Right cardiac atrium (tissue), 5 donors: Measurements from ENCODE around the gene HOXB2. TPM values are rescaled to one million over a fixed set of nuclear protein-coding genes. Genes with fewer than 3 reads are reported as not detected.

Experiments used
- ATAC-seq, 2 donors: fragments of 200-7000 bp; cut with Tn5 transposase; one replicate each; pipeline versions ENCODE4 v1.8.0 to v1.9.1; 2020; ENCODE audit warnings: moderate library complexity in 2 of 2, mild to moderate bottlenecking in 1 of 2
- DNase-seq, 3 donors: peaks; one replicate each; pipeline ENCODE4 v3.0.0-alpha.2; 2020
- H3K27ac ChIP-seq: one replicate; pipeline ENCODE4 v1.5.1; 2013; ENCODE audit warnings: mild to moderate bottlenecking, low read length, control low read depth, moderate library complexity
- H3K27me3 ChIP-seq: one replicate; pipeline ENCODE4 v1.6.1; 2013; ENCODE audit not compliant: control insufficient read depth, insufficient read depth
- H3K4me1 ChIP-seq: one replicate; pipeline ENCODE4 v1.6.1; 2013; ENCODE audit warnings: low read length; ENCODE audit not compliant: control insufficient read depth, insufficient read depth
- H3K4me3 ChIP-seq: one replicate; pipeline ENCODE4 v1.5.1; 2013; ENCODE audit warnings: low read length, control low read depth
- H3K9me3 ChIP-seq: one replicate; pipeline ENCODE4 v1.6.1; 2013; ENCODE audit warnings: low read length; ENCODE audit not compliant: control insufficient read depth
- WGBS: extraction: QIAGEN DNeasy Blood & Tissue Kit; methylation state at CpG from one replicate; pipeline ENCODE4 v1.1.7; 2013; 5-methylcytosine and 5-hydroxymethylcytosine counted together
- intact Hi-C, 4 donors: fragments of 100-400 bp; cut with DNase I; formaldehyde crosslinking; loops; one replicate each; pipeline versions ENCODE4 v1.11.0 to v1.14.0; 2022 to 2023
- polyA plus RNA-seq: library from polyadenylated mRNA; stranded (reverse); fragments of 200-250 nt; gene quantifications from one replicate; pipeline ENCODE4 v1.2.3, GENCODE V29; 2013
- total RNA-seq, 4 donors: library from RNA; stranded (reverse); fragmentation: NEBNext Ultra II Directional; extraction: Animal tissue kit (Norgen Biotek cat#: 25700); gene quantifications; one replicate each; pipeline ENCODE4 v1.2.1, GENCODE V29; 2021
- donor health status: healthy with polysubstance abuse.
- donor health status: DM: no; HTN: yes; CAD: no.
- donor health status: DM: no; HTN: no; CAD: no.
- donor health status: DM: no; HTN: yes; CAD: no; lungs with severe emphysema.
- donor health status: DM: yes; HTN: yes; CAD: no.

The HOXB2 gene
- total and polyA plus RNA-seq, 5 donors = 2.4 to 9.9 (median 5.5) TPM

GRCh38 chr17:48556576-48557401, 11.9 kb upstream of the HOXB2 start:
- Histone ChIP-seq H3K27ac (no peak overlapping the region), H3K27me3 (no peaks in the 10 kb centered on the region), H3K4me1 (peaks cover 1% of the 10 kb centered on the region), H3K9me3 (no peaks in the 10 kb centered on the region), H3K4me3 (no peak overlapping the region)
- 50% methylated on average over 7 of the region's 7 CpGs for WGBS
- DNase-seq = no peak
- intact Hi-C loops = no loop called here
- ATAC-seq = no peak

DNA sequence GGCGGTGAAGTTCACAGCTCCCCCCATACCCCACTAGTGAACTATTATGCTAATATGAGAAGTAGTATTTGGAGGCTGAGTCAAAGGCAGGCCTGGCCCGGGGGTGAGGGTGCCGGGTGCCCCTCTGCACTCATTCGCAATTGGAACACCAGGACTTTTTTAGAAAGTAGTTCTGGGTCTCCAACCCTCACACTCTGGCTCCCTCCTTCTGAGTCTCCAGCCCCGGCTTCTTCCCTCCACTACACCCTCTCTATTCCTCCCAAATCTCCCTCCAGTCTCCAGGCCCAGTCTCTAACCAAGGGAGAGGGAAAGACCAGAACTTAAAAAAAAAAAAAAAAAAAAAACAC, 11.3 kb upstream of the HOXB2 start:
- H3K27me3 ChIP-seq = no peaks in the 10 kb centered on the region
- no peak overlapping the region for H3K4me3 ChIP-seq
- no peak overlapping the region for H3K27ac ChIP-seq
- intact Hi-C loops = no loop called here
- peaks cover 1% of the 10 kb centered on the region for H3K4me1 ChIP-seq
- ATAC-seq = no peak
- DNase-seq = no peak
- H3K9me3 ChIP-seq = no peaks in the 10 kb centered on the region
- 63% methylated on average over 5 of the region's 5 CpGs for WGBS

- peak overlapping the region; percentile 17 for H3K27ac ChIP-seq
- H3K4me1 ChIP-seq = peaks cover 1% of the 10 kb centered on the region
- H3K9me3 ChIP-seq = no peaks in the 10 kb centered on the region
- H3K27me3 ChIP-seq = no peaks in the 10 kb centered on the region
- DNase-seq (no peak), ATAC-seq (peak; percentile 24 to 44)
- peak overlapping the region; percentile 67 for H3K4me3 ChIP-seq
- intact Hi-C loops = no loop called here
- 25% methylated on average over 36 of the region's 36 CpGs for WGBS
These were observed 10.6 kb upstream of the HOXB2 start for GRCh38 chr17:48555258-48556228.

DNA sequence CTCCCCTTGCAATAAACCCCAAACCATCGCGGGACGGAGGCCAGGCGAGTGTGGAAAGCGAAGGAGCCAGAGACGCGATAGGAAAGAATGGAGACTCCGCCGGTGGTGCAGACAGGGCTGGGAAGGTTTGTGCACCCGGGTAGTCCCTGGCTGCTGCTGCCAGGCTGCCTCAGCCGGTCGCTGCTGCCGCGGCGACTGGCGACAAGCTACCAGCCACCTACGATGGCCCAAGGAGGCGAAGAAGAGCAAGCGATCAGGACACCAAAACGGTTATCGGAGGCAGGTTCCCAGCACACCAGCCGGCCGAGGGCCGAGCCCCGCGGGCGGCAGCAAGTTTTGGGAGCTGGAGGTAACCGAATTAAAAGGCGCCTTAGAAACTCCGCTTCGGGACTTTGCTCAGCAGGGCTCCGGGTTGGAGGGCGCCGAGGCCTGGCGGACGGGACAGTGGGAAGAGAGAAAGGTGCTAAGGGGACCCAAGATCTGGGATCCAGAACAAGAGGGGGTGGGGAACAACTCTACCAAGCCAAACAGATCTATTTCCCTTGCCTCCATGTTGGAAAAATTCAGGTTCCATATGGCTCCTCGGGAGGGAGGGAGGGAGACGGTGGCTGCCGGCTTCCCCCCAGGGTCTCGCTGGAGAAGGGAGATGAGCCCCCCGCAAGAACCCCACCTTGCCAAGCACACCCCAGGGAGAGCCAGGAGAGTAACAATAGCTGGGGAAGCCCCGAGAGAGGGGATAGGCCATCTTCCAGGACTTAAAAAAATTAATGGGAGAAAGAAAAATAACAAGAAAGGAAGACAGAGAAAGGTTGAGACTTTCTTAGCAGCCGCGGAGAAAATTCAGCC, 9.7 kb upstream of the HOXB2 start:
- DNase-seq (no peak), ATAC-seq (no peak)
- peak overlapping the region; percentile 51 for H3K27ac ChIP-seq
- H3K4me3 ChIP-seq = peak overlapping the region; percentile 67
- 36% methylated on average over 44 of the region's 44 CpGs for WGBS
- no peaks in the 10 kb centered on the region for H3K27me3 ChIP-seq
- H3K4me1 ChIP-seq = peaks cover 1% of the 10 kb centered on the region
- H3K9me3 ChIP-seq = no peaks in the 10 kb centered on the region
- intact Hi-C loops = no loop called here

DNA sequence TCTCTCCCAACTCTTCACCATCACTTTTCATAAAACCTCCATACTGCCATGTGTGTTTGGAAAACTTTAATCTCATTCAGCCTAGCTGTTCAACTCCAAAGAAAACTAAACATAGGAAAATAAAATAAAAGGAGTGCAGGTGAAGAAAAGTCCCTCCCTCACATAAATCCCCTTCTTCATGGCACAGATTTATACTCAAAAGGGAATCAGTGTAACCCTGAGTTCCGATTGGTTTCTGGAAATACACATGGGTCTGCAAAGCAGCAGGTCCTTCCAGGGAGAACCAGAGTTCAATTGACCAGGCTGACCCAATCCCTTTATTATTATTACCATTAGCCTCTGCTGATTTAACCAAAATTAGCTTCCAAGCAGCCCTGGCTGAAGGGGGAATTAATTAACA, 8.9 kb upstream of the HOXB2 start:
- WGBS = 65% methylated on average over 1 of the region's 1 CpG
- no peak overlapping the region for H3K4me3 ChIP-seq

GRCh38 chr17:48553190-48553547, 8.3 kb upstream of the HOXB2 start:
- Histone ChIP-seq H3K27ac (peak overlapping the region; percentile 26), H3K27me3 (no peaks in the 10 kb centered on the region), H3K4me3 (no peak overlapping the region), H3K4me1 (peaks cover 1% of the 10 kb centered on the region), H3K9me3 (no peaks in the 10 kb centered on the region)
- WGBS = 60% methylated on average over 5 of the region's 5 CpGs
- ATAC-seq (no peak), DNase-seq (no peak)
- intact Hi-C loops = no loop called here

More for the DNA sequence above, 8.9 kb upstream of the HOXB2 start:
- intact Hi-C loops = no loop called here
- DNase-seq (no peak), ATAC-seq (no peak)
- H3K9me3 ChIP-seq = no peaks in the 10 kb centered on the region
- H3K27me3 ChIP-seq = no peaks in the 10 kb centered on the region
- no peak overlapping the region for H3K27ac ChIP-seq
- peaks cover 1% of the 10 kb centered on the region for H3K4me1 ChIP-seq

DNA sequence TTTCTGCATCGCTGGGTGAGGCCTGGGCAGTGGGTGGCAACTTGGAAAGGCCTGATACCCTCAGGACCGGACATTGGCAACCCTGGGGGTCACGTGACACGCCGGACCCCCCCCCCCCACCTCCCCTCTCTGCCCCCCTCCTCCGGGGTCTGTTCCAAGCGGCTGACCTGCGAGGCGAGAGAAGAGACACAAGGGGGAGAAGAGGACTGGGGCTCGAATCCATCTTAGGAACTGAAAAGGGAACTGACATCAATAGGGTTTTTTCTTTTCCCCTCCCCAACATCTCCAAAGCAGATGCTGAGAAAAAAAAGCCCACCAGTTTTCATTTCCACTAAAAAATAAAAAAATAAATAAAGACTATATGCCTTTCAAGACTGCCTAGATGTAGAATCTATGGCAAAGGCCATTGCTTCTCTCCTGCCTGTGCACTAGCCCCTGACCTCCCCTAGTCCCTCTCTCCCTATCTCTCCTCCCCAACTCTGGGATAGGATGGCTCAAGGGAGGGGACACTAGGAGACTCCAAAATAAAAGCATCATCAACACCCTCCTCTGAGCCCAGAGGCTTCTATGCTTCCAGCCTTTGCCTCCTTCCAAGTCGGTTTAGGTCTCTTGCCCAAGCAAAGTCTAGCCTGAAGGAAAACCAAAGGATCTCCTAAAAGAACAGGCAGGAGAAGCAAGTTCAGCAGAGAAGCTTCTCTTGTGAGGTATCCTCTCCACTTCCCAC, 7.7 kb upstream of the HOXB2 start:
- ATAC-seq (peak; percentile 32 to 55), DNase-seq (no peak)
- H3K9me3 ChIP-seq = no peaks in the 10 kb centered on the region
- peaks cover 1% of the 10 kb centered on the region for H3K4me1 ChIP-seq
- peak overlapping the region; percentile 26 for H3K27ac ChIP-seq
- H3K27me3 ChIP-seq = no peaks in the 10 kb centered on the region
- 33% methylated on average over 11 of the region's 11 CpGs for WGBS
- intact Hi-C loops = no loop called here
- no peak overlapping the region for H3K4me3 ChIP-seq

DNA sequence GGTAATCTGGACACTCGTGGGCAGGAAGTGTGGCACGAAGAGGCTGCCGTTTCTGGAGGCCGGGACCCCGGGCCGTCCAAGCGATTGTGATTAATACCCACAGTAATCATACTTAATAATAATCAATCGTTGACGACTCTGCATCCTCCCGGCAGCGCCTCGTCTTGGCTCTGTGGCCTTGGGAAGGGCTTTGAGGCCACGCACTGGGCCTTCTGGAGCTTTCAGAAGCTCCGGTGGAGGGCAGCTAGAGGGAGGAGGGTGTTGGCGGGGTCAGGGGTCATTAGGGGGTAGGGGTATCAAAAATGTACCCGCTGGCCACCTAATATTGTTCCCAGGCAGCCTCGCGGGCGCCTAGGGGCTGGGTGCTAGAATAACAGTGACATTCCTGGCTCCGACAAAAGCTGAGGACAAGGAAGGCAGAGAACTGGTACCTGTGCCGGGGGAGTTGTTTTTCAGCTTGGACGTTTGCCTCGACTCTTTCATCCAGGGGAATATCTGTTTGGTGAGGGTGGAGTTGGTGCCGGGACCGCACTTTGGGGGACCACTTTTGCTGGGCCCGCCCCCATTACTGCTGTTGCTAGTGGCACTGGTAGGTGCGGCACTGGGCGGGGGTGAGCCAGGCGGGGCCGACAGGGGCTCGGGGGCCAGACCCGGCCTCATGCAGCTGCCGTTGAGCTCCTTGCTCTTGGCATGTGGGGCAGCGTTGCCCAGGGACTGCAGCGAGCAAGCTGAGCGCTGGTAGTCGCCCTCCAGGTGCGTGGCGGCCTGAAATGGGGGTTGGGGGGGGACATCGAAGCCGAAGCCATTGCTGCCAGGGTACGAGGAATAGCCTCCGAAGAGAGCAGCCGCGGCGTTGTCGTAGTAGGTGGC, 6.9 kb upstream of the HOXB2 start:
- 64% methylated on average over 47 of the region's 47 CpGs for WGBS
- intact Hi-C loops = no loop called here
- H3K27me3 ChIP-seq = no peaks in the 10 kb centered on the region

DNA sequence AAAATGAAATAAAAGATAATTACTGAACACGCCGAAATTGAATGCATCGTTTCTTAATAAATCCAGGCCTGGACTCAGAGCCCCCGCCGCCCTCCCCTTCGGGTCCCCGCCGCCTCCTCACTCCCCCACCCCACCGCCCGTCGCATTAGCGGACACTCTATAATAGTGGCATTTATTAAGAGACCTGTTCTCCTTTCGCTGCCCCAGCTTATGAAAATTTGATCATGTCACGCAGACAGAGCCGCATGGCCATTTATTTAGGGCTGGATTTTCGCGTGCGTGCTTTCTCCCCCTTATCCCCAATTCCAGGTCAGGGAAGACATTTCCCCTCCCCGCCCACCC, 6.3 kb upstream of the HOXB2 start:
- no peak for DNase-seq
- no peak for ATAC-seq
- 65% methylated on average over 19 of the region's 19 CpGs for WGBS
- Histone ChIP-seq H3K27ac (no peak overlapping the region), H3K27me3 (no peaks in the 10 kb centered on the region), H3K4me3 (no peak overlapping the region), H3K4me1 (peaks cover 1% of the 10 kb centered on the region), H3K9me3 (no peaks in the 10 kb centered on the region)
- intact Hi-C loops = no loop called here

More for the DNA sequence above, 6.9 kb upstream of the HOXB2 start:
- DNase-seq (no peak), ATAC-seq (no peak)
- H3K27ac ChIP-seq = no peak overlapping the region
- no peaks in the 10 kb centered on the region for H3K9me3 ChIP-seq
- peaks cover 1% of the 10 kb centered on the region for H3K4me1 ChIP-seq
- H3K4me3 ChIP-seq = no peak overlapping the region
